Neural cell (in vitro differentiated cells): Measurements from ENCODE around the gene PRKG1.

ENCODE experiments used
- CTCF ChIP-seq: fragments of 450-650 bp; IDR thresholded peaks from 2 replicates; pipeline ENCODE4 v1.5.1; 2014; ENCODE audit warnings: antibody characterized with exemption, mild to moderate bottlenecking, moderate library complexity; ENCODE audit not compliant: poor library complexity, severe bottlenecking
- EP300 ChIP-seq: fragments of 450-650 bp; conservative IDR thresholded peaks from 2 replicates; pipeline ENCODE4 v1.6.1; 2014; ENCODE audit warnings: antibody characterized with exemption, mild to moderate bottlenecking, moderate library complexity; ENCODE audit not compliant: poor library complexity, severe bottlenecking
- EZH2 ChIP-seq: fragments of 200-600, 300-800 bp; shearing (Covaris generic), sonication (generic); IDR thresholded peaks from 2 replicates; pipeline ENCODE4 v1.6.1; 2014; ENCODE audit warnings: antibody characterized with exemption, low read length, borderline replicate concordance, mild to moderate bottlenecking; ENCODE audit not compliant: insufficient read depth, poor library complexity, severe bottlenecking
- POLR2AphosphoS5 ChIP-seq: IDR thresholded peaks from 2 replicates; pipeline ENCODE4 v1.6.1; 2012
- RAD21 ChIP-seq: fragments of 450-650 bp; conservative IDR thresholded peaks from 2 replicates; pipeline ENCODE4 v1.6.1; 2014; ENCODE audit warnings: antibody characterized with exemption, mild to moderate bottlenecking, moderate library complexity

DNA sequence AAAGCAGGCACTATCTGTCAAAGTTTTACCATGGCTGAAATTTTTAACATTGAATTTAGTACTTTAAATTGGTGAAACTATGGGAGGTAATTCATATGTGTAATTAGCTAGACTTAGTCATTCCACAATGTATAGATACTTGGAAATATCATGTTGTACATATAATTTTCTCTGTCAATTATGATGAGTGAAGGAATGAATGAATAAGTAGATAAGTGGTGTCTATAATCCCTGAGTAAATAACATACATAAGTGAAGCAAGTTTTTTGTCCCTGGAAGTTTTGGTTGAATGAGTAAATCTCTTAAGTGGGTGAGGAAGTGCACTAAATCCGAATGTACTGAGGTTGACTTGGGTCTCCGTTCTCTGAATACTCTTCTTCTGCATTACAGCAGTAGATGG lies 424.1 kb downstream of the PRKG1 start:
- no peak for TF ChIP-seq POLR2AphosphoS5
- no peak for TF ChIP-seq CTCF
- TF ChIP-seq EP300 = no peak
- no peak for TF ChIP-seq RAD21
- no peak for TF ChIP-seq EZH2
